NCI-H2227 treated with DMSO at 0.1 percent for 48 hours (cell line): ENCODE data around the gene DLG1.

Source experiments
- DNase-seq: peaks from one replicate; lab custom pipeline; 2025; lab: John Stamatoyannopoulos, UW

DLG1 gene

DNA sequence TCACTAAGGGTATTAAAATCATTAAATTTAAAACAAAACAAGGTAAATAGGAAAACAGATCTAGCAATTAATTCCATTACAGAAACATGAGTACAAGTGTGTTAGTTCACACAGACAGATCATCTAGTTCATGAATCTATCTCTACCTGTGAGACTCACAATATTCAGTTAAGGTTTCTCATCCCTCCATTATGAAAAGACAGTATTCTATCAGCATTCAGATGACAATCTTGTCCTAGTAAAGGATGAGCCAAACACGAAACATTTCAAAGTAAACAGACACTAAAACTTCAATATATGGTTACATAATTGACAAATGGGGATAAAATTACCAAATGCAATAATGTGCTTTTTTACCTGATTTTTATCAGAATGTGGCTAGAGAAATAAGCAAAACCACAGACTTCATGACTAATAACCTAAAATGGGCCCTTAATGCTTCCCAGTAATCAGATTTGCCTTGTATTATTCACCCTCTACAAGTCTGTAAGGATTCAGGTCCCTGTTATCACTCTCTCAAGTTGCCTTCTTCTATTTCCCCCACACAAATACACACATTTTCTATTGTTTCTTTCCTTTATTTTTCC is 126.8 kb downstream of the DLG1 start:
- no peak for DNase-seq

DNA sequence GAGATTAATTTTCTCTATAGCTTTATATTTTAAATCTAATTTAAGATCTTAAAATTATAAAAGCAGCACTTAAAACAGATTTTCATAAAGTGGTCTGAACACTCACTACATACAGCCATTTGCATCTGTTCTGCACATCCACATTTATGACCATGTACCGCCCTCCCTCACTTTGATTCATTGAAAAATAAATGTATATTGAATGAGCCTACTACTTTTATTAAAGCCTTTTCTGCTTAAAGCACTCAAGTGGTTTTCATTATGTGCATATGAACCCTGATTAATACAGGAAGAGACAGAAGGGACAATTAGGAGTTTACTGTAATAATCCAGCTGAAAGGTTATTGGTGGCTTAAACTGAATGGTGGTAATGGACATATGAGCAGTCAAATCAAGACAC is 129.4 kb downstream of the DLG1 start:
- no peak for DNase-seq

DNA sequence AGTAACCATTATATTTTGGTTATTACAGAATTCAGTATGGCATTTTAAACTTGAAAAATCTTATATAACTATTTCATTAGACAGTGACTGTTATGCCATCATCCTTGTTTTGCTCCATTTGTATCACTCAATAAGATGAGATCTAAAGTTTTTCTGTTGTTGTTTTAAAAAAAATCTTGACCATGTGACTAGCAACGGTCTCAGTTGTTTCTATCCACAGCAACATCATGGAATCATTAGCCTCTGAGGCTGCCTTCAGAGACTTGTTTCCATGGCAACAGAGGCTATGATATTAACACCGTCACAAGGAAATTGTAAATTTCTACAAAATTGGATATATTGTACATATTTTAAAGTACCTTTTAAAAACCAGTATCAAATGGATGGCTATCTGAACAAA is 129.8 kb downstream of the DLG1 start:
- peak; percentile 46 for DNase-seq

DNA sequence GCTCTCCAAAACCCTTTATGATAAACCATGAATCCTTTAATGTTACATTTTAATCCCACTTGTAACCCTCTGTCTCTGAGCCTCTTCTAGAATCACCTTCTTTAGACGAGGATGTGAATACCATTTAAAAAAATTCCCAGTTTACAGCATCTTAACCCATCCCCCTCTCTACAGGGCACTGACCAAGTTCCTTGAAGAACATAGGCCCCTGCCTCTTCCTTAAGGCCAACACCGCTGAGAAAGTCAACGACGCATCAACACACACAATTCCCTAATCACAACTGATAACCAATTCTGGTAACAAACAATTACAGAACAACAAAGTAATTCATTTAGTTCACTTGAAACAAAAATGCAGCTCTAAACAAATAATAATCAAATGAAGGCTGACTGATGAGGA is 130.3 kb downstream of the DLG1 start:
- no peak for DNase-seq

DNA sequence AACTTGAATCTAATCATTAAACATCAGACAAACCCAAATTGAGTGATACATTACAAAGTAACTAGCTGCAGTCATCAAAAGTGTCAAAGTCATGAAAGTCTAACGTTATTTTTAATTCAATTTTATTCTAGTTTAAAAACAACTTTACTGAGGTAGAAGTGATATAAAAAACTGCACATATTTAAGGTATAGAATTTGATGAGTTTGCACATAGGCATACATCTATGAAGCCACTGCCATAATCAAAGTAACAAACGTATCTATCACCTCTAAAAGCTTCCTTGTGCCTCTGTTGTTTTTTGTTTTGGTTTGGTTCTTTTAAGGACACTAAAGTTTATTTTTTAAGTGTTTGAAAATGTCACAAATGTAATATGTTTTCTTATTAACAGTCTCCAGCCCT is 130.9 kb downstream of the DLG1 start:
- DNase-seq: no peak

DNA sequence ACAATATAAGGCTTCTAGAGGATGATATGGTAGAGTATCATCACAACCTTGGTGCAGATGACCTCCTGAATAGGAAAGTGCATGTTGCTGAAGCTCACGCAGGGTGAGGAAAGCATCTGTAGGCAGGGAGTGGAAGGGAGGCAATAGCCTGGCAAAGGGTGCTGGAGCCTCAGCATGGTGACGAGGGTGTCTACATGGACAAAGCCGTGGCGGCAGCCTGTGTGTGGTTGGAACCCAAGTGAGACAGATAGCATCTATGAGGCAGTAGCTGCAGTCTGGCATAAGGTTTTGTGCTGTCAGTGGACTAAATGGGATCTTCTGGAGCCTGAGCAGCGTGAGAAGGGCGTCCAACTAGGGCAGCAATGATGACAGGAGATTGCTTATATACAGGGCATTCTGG is 132.5 kb downstream of the DLG1 start:
- no peak for DNase-seq

DNA sequence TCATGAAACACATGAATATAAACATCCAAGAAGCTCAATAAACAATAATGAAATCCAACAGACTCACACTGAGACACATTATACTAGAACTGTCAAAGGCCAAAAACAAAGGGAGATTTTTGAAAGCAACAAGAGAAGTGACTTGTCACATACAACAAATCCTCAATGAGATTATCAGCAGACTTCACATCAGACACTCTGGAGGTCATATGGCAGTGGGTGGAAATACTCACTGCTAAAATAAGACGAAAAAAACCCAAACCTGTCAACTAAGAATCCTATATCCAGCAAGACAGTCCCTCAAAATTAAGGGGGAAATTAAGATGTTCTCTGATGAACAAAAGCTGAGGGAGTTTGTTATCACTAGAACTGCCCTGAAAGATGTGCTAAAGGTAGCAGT is 143.4 kb downstream of the DLG1 start:
- DNase-seq: no peak

DNA sequence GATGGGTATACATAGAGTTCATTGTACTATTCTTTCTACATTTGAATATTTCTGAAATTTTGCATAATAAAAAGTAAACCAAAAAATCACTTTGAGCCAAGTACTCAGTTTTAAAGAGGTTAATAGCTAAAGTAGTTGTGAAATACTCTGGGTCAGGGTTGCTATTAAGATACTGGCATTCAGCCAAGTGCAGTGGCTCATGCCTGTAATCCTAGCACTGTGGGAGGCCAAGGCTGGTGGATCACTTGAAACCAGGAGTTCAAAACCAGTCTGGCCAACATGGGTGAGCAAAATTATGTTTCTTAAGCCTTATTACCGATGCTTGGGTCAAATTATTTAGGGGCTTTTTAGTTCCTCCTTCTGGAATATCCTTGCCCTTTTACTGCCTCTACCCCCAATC is 146.8 kb downstream of the DLG1 start:
- DNase-seq: peak; percentile 31

DNA sequence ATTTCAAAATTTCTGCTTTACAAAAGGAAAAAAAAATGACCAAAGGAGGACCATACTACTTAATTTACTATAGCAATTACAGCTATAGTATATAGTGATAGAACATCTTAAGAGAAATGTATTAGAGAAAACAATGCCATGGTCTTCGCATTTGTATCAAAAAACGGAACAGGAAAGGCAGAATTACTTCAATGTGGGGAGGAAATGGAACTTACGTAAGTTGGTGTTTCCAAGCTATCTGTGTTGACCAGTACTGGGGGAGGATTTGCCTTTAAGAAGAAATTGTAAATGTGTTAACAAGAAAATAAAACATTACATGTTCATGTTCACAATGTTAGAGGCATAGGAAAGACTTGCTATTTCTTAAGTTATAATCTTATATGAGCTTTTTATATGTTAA is 148.9 kb downstream of the DLG1 start:
- no peak for DNase-seq

DNA sequence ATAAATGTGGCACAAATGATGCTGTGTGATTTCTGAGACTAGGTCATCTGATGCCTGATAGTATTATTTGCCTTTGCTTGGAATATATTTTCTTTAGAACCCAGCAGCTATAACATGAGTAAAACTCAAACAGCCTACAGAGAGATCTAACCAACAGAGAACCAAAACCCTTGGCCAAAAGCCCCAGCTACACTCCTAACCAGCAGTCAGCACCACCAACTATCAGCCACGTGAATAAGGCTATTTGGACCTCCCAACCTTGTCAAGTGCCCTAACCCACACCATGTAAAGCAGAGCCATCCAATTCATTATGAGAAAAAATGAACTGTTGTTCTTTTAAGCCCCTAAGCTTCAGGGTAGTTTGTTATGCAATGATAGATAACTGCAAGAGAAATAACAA is 154.2 kb downstream of the DLG1 start:
- no peak for DNase-seq

DNA sequence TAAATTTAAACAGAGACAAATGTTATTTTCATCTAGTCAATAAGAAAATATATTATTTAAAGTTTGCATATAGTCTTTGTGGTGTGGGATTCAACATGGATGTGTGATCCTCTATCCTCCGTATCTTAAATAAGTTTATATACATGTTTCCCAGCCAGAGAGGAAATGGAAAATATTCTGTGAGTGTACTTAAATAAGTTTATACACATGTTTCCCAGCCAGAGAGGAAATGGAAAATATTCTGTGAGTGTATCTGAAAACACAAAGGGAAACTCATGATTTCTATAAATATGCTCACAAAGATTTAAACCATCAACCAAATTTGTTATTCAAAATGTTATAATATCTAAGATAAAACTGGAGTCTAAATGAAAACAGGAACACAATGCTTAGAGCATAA is 158.8 kb downstream of the DLG1 start:
- no peak for DNase-seq

DNA sequence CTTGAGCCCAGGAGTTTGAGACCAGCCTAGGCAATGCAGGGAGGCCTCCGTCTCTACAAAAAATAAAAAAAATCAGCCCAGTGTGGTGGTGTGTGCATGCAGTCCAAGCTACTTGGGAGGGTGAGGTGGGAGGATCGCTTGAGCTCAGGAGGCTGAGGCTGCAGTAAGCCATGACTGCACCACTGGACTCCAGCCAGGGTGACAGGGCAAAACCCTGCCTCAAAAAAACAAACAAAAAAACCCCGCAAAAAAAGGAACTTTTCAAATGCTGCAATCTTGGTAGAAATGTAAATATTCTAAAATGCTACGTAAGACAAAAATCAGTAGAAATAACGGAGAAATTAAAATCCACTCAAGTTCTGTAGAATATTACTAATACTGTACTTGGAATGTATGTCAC is 160.7 kb downstream of the DLG1 start:
- no peak for DNase-seq

DNA sequence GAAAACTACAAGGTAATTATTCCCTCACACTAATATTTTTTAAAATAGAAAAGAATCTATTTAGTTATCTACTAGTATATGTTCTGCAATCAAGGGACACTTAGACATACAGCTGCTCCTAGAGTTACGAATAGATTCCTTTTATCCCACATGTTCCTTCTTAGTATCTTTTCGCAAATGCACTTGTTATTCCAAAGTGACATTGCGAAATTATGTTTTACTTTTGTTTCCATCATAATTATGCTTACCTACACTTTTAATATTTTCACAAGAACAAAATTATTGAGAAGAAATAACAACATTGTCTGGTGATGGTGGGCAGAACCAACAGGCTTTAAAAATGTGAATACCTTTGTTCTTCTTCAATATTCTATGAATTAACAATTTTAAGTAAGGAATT is 161.7 kb downstream of the DLG1 start:
- no peak for DNase-seq

DNA sequence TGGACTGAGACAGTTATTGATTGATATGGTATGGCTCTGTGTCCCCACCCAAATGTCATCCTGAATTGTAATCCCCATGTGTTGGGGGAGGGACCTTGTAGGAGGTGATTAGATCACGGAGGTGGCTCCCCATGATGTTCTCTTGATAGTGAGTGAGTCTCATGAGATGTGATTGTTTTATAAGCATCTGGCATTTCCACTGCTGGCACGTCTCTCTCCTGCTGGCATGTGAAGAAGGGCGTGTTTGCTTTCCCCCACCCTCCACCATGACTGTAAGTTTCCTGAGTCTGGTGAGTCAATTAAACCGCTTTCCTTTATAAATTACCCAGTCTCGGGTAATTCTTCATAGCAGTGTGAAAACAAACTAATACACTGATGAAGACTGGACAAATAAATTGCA is 163.2 kb downstream of the DLG1 start:
- DNase-seq: no peak

DNA sequence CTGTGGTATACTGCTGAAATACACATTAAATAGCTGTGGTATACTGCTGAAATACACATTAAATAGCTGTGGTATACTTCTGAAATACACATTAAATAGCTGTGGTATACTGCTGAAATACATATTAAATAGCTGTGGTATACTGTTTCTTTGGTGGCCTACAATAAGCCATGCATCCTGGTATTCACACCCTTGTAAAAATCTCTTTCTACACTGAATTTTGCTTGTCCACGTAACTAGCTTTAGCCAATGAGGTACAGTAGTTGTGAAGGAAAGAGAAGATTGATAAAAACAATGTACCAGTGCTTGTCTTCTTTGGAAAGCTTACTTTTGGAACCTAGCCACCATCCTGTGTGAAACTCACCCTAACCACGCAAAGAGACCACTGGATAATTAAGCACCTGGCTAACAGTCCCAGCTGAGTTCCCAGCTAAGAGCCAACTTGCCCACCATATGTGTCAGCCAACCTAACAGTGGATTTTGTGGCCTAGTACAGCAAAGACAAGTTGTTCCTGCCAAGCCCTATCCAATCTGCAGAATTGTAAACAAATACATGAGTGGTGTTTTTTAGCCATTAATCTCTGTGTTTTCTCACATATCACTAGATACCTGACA is 165.4 kb downstream of the DLG1 start:
- DNase-seq: no peak

DNA sequence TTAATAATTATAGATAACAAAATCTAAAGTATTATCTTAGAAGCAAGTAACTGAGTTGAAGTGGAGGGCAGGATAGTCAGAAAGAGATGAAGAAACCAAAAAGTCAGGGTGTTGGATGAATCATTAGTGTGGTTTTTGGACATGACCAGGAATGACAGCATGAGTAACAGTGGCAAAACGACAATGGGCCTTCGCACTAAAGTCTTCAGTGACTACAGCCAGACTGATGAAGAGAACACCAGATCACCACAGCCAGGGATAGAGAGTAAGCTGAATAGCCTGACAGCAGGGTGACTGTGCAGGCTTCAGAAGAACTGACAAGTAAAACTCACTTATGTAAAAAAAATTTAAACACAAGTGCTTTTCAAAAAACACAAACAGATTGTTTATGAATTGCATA is 172.8 kb downstream of the DLG1 start:
- DNase-seq: no peak

DNA sequence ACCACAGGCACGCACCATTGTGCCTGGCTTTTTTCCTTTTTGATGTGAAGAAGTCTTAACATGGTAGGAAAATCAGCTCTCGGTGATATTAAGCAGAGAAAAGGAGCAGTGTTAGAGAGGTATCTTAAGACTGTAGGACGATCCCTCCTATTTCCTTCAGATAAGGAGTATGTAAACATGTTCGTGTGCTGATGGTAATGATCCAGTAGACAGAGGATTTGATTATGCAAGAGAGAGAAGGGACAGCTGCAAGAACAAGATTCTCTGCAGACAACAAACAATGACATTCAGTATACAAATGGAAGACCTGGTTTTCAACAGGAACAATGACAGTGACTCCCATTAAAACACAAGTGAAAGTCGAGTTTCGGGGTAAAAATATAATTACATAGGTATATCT is 173.7 kb downstream of the DLG1 start:
- DNase-seq: no peak

DNA sequence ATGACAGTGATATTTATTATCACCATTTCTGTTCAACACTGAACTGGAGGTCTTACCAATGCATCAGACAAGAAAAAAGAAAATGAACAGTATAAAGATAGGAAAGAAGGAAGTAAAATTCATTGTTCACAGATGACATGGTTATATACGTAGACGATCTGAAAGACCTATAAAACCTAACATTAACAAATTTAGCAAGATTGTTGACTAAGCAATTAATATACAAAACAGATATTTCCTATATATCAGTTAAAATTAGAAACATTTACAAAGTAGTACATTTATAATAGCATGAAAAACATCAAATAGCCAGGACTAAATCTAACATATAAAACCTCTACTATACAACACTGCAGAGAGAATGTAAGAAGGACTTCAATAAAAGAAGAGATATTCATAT is 176.0 kb downstream of the DLG1 start:
- no peak for DNase-seq

DNA sequence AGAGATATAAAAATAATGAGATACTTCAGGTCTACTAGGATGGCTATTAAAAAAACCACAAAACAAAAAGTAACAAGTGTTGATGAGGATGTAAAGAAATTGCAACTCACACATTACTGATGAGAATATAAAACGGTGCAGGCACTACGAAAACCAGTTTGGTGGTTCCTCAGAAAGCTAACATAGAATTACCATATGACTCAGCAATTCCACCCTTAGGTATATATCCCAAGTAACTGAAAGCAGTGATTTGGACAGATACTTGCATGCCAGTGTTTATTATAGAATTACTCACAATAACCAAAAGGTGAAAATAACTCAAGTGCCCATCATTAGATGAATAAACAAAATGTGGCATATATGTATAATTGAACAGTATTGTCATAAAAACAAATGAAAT is 181.3 kb downstream of the DLG1 start:
- no peak for DNase-seq

DNA sequence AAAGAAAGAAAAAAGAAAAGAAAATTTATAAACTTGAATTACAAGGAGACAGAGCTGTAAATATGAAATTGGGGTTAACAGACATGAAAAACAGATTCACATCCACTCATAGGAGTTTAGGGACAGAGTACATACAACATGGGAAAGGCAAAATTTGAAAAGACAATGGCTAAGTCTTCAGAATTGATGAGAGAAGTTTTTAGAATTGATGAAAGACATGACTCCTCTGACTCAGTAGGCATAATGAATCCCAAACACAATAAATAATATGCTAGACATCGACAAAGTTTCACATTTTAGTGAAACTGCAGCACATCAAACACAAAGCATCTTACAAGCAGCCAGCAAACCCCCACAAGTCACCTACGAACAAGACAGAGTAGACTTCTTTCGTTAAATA is 184.4 kb downstream of the DLG1 start:
- DNase-seq: no peak

DNA sequence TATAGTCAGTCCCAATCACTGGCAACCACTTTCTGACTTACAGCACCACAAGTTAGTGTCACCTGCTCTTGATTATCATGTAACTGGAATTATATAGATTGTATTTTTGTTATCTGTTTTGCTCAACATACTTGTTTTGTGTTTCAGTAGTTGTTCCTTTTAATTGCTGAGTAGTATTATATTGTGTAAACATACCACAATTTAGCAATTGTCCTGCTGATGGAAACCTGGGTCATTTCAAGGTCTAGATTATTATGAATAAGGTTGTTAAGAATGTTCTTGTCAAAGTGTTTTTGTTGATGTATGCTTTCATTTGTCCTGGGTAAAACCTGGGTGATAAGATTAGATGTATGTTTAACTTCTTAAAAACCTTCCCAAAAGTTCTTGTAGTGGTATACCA is 186.7 kb downstream of the DLG1 start:
- DNase-seq: no peak

DNA sequence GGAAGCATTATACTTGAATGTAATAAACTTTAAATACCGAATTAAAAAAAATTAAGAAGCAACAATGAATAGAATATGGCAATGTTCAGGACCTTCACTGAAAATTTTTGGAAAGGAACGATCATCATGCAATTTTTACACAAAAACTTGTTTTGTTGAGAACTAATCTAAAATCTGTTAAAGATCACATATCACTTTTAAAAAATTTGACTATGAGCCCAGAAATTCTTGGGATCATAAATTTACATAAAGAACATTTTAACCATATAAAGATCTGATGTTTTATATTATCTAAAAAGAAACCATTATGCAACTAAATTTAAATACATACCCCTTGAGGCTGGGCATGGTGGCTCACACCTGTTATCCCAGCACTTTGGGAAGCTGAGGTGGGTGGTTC is 192.6 kb downstream of the DLG1 start:
- no peak for DNase-seq

DNA sequence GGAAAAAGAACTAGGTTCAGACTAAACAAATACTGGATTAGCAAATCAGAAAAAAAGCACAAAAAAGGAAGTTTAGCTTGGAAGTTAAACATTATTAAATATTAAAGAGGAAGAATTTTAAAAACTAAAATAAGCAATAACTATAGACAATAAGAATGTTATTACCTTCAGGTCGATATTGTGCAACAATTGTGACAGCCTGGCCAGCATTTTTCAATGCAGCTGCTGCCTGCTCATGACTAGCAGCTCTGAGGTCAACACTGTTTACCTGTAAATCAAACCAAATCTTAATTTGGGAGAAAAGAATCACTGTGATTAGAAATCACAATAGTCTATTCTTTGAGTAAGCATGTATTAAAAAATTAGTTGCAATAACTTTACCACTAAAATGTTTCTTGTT is 193.7 kb downstream of the DLG1 start:
- DNase-seq: no peak

DNA sequence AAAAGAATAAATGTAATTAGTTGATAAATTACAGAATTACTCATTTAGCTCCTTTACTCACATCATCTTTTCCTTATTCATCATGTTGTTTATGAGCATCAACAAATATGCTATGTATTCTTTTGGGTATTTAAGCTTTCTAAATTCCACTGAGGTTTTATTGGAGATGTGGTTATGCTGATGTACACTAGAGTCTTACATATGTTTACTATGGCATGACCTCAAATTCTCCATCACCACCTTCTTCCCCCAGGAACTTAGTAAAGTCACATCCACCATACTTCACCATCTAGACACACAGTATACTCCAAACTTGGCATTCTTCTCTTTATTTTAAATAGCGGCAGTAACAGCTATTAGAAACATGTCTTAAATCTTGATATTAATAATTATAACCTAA is 194.6 kb downstream of the DLG1 start:
- DNase-seq: no peak

DNA sequence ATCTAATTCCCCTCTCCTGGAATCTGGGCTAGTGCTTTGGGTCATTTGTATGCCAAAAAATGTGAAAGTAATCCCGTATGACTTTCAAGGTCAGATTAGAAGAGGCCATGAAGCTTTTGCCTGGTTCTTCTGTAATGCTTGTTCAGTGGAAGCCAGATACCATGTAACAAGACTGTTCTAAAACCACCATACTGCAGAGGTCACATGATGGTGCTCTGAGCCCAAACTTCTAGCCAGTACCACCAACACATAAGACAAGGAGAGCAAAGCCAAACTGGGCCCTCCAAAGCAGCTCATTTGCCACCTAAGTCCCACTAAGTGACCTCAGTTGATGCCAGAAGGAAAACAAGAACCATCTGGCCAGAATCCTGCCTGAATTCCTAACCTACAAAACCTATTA is 204.5 kb downstream of the DLG1 start:
- DNase-seq: no peak
